NCI-H1105 treated with DMSO at 0.1 percent for 48 hours (cell line): ENCODE measurements around the gene RAP2C.

Experiments used
- DNase-seq: peaks from one replicate; lab custom pipeline; 2025; lab: John Stamatoyannopoulos, UW

RAP2C gene

GRCh38 chrX:132219343-132219768 is at the start of gene RAP2C:
Gene RAP2C (minus strand): TSS chrX:132219447. CDS start chrX:132217268, 2,179 bp downstream.
- peak; percentile 44 for DNase-seq

GRCh38 chrX:132267392-132267791 is 48.1 kb upstream of the RAP2C start:
- DNase-seq: peak; percentile 42

GRCh38 chrX:132266583-132267355 is 47.5 kb upstream of the RAP2C start:
- DNase-seq: no peak

GRCh38 chrX:132263127-132263526 is 43.9 kb upstream of the RAP2C start:
- no peak for DNase-seq

- DNase-seq: no peak
Measured at GRCh38 chrX:132258509-132258908, 39.3 kb upstream of the RAP2C start.

GRCh38 chrX:132257116-132257515 is 37.9 kb upstream of the RAP2C start:
- DNase-seq: no peak

GRCh38 chrX:132236121-132236520 is 16.9 kb upstream of the RAP2C start:
- DNase-seq: no peak

GRCh38 chrX:132235488-132235887 is 16.2 kb upstream of the RAP2C start:
- no peak for DNase-seq

- no peak for DNase-seq
Measured at GRCh38 chrX:132231587-132231986, 12.3 kb upstream of the RAP2C start.

GRCh38 chrX:132227383-132228112 is 8.3 kb upstream of the RAP2C start:
- DNase-seq: no peak

- DNase-seq: peak; percentile 6
Measured at GRCh38 chrX:132226169-132226568, 6.9 kb upstream of the RAP2C start.

- peak; percentile 67 for DNase-seq
Measured at GRCh38 chrX:132218100-132218812, 991 bp downstream of the RAP2C start.

GRCh38 chrX:132217203-132218073 is 1.8 kb downstream of the RAP2C start:
- peak; percentile 70 for DNase-seq

GRCh38 chrX:132216806-132217202 is 2.4 kb downstream of the RAP2C start:
- DNase-seq: peak; percentile 38

- DNase-seq: no peak
Measured at GRCh38 chrX:132216283-132216682, 3.0 kb downstream of the RAP2C start.

- no peak for DNase-seq
Measured at GRCh38 chrX:132214518-132214917, 4.7 kb downstream of the RAP2C start.

GRCh38 chrX:132209527-132209926 is 9.7 kb downstream of the RAP2C start:
- no peak for DNase-seq

- DNase-seq: no peak
Measured at GRCh38 chrX:132208422-132208821, 10.8 kb downstream of the RAP2C start.

GRCh38 chrX:132207996-132208395 is 11.3 kb downstream of the RAP2C start:
- no peak for DNase-seq

GRCh38 chrX:132206259-132206658 is 13.0 kb downstream of the RAP2C start:
- DNase-seq: no peak

- no peak for DNase-seq
Measured at GRCh38 chrX:132204629-132205028, 14.6 kb downstream of the RAP2C start.

GRCh38 chrX:132200976-132201375 is 18.3 kb downstream of the RAP2C start:
- no peak for DNase-seq
